CD4-positive, alpha-beta memory T cell (primary cell): ENCODE measurements around the gene UTP18. TPM values are rescaled to one million over a fixed set of nuclear protein-coding genes. Genes with fewer than 3 reads are reported as not detected.

ENCODE experiments used
- CTCF ChIA-PET: fragments of 350-600 bp; sonication (Branson Sonifier 250); formaldehyde crosslinking; loops from one replicate; lab custom pipeline; 2021; ENCODE audit warnings: inconsistent platforms; ENCODE audit not compliant: partially characterized antibody; lab: Charles Lee
- POLR2A ChIA-PET: fragments of 350-600 bp; sonication (Branson Sonifier 250); formaldehyde crosslinking; loops from one replicate; lab custom pipeline; 2021; ENCODE audit not compliant: partially characterized antibody; lab: Charles Lee
- DNase-seq, 5 donors: peaks; one replicate each; pipeline versions ENCODE4 v3.0.0 to v3.0.0-alpha.2; 2020 to 2022; ENCODE audit warnings: mixed read lengths in 1 of 5
- H3K27ac ChIP-seq: one replicate; pipeline ENCODE4 v1.7.0; 2013; ENCODE audit warnings: low read depth, low read length
- H3K27me3 ChIP-seq: 2 replicates; pipeline ENCODE4 v1.7.0; 2013; ENCODE audit warnings: mild to moderate bottlenecking, low read length, moderate library complexity; ENCODE audit not compliant: insufficient read depth
- H3K36me3 ChIP-seq: 2 replicates; pipeline ENCODE4 v1.7.0; 2013; ENCODE audit warnings: mild to moderate bottlenecking, low read length, moderate library complexity; ENCODE audit not compliant: insufficient read depth
- H3K4me1 ChIP-seq: 2 replicates; pipeline ENCODE4 v1.7.0; 2013; ENCODE audit warnings: mild to moderate bottlenecking, low read length, moderate library complexity; ENCODE audit not compliant: insufficient read depth
- H3K4me3 ChIP-seq, 2 donors: one replicate each; pipeline ENCODE4 v1.7.0; 2013; ENCODE audit warnings: low read length in 2 of 2, mild to moderate bottlenecking in 1 of 2
- H3K9me3 ChIP-seq, 2 donors: one replicate each; pipeline ENCODE4 v1.7.0; 2013; ENCODE audit warnings: low read length in 2 of 2, control low read depth in 1 of 2; ENCODE audit not compliant: control insufficient read depth in 1 of 2
- H3K27ac Mint-ChIP-seq, 7 donors: one replicate each; pipeline ENCODE4 v1.8.0; 2020 to 2021; ENCODE audit warnings: mixed read lengths in 7 of 7, mild to moderate bottlenecking in 6 of 7, inconsistent platforms in 3 of 7, moderate library complexity in 3 of 7
- H3K27me3 Mint-ChIP-seq, 2 donors: one replicate each; pipeline ENCODE4 v1.8.0; 2020 to 2021; ENCODE audit warnings: mixed read lengths in 2 of 2
- H3K36me3 Mint-ChIP-seq, 2 donors: one replicate each; pipeline ENCODE4 v1.8.0; 2020 to 2021; ENCODE audit warnings: mixed read lengths in 2 of 2, inconsistent platforms in 1 of 2, mild to moderate bottlenecking in 1 of 2
- H3K4me1 Mint-ChIP-seq, 4 donors: one replicate each; pipeline ENCODE4 v1.8.0; 2020 to 2021; ENCODE audit warnings: mixed read lengths in 4 of 4, mild to moderate bottlenecking in 1 of 4
- H3K4me3 Mint-ChIP-seq, 8 donors: one replicate each; pipeline ENCODE4 v1.8.0; 2020 to 2021; ENCODE audit warnings: mixed read lengths in 8 of 8, mild to moderate bottlenecking in 7 of 8, moderate library complexity in 6 of 8, inconsistent platforms in 3 of 8
- H3K9me3 Mint-ChIP-seq, 8 donors: one replicate each; pipeline ENCODE4 v1.8.0; 2020 to 2021; ENCODE audit warnings: mixed read lengths in 8 of 8, mild to moderate bottlenecking in 5 of 8, inconsistent platforms in 3 of 8, moderate library complexity in 1 of 8
- intact Hi-C: fragments of 100-400 bp; cut with micrococcal nuclease; formaldehyde crosslinking; loops from one replicate; pipeline ENCODE4 v1.15.1; 2023
- polyA plus RNA-seq, 2 donors: library from polyadenylated mRNA; unstranded; fragments of 300-500 nt; fragmentation: Illumina TruSeq; gene quantifications; one replicate each; pipeline ENCODE4 v1.2.3, GENCODE V29; 2021
- total RNA-seq, 2 experiments: library from RNA; stranded (reverse); gene quantifications; one replicate each; pipeline ENCODE4 v1.2.3, GENCODE V29; 2021

UTP18 gene
- total and polyA plus RNA-seq, 4 experiments from 2014 or later = 44.0 to 54.9 (median 46.2) TPM

GRCh38 chr17:51244041-51244440 lies 16.3 kb upstream of the UTP18 start:
- Histone ChIP-seq H3K4me1 (peaks cover 4% of the 10 kb centered on the region), H3K9me3 (no peaks in the 10 kb centered on the region), H3K36me3 (no peaks in the 10 kb centered on the region), H3K27ac (no peak overlapping the region), H3K27me3 (no peaks in the 10 kb centered on the region), H3K4me3 (no peak overlapping the region)
- Mint-ChIP-seq H3K4me1 (peaks cover 19 to 47% (median 31%) of the 10 kb centered on the region in 4 donors), H3K4me3 (no peak overlapping the region), H3K9me3 (no peaks in the 10 kb centered on the region), H3K27ac (peak overlapping the region in 1 of 7 donors; percentile 25), H3K36me3 (peaks cover 5 to 8% of the 10 kb centered on the region in 2 donors), H3K27me3 (no peaks in the 10 kb centered on the region)
- intact Hi-C loops = no loop called here
- POLR2A ChIA-PET = no interaction called here
- CTCF ChIA-PET = no interaction called here
- no peak for DNase-seq

GRCh38 chr17:51245535-51245934 lies 14.8 kb upstream of the UTP18 start:
- H3K27me3 Mint-ChIP-seq = no peaks in the 10 kb centered on the region

GRCh38 chr17:51250314-51250840 lies 10.0 kb upstream of the UTP18 start:
- H3K27ac ChIP-seq = no peak overlapping the region
- Mint-ChIP-seq H3K4me3 (no peak overlapping the region), H3K36me3 (peaks cover 27 to 32% of the 10 kb centered on the region in 2 donors), H3K27me3 (no peaks in the 10 kb centered on the region), H3K27ac (no peak overlapping the region), H3K4me1 (peaks cover 17 to 25% (median 21%) of the 10 kb centered on the region in 4 donors), H3K9me3 (peaks cover 0 to 2% (median 0%) of the 10 kb centered on the region in 8 donors)
- peaks cover 12% of the 10 kb centered on the region for H3K4me1 ChIP-seq
- no peak overlapping the region for H3K4me3 ChIP-seq
- DNase-seq = no peak
- CTCF ChIA-PET = no interaction called here
- no peaks in the 10 kb centered on the region for H3K36me3 ChIP-seq
- H3K9me3 ChIP-seq = no peaks in the 10 kb centered on the region
- no peaks in the 10 kb centered on the region for H3K27me3 ChIP-seq
- intact Hi-C loops = no loop called here
- POLR2A ChIA-PET = interaction anchor here (1.8 kb wide), 1 partner anchor 10 kb away, joined by 6 read pairs; the partner anchor contains the start of genes MBTD1 and UTP18

More at GRCh38 chr17:51245535-51245934, 14.8 kb upstream of the UTP18 start:
- intact Hi-C loops = no loop called here
- Histone ChIP-seq H3K9me3 (no peaks in the 10 kb centered on the region), H3K27me3 (no peaks in the 10 kb centered on the region), H3K36me3 (no peaks in the 10 kb centered on the region), H3K27ac (no peak overlapping the region), H3K4me3 (no peak overlapping the region), H3K4me1 (no peaks in the 10 kb centered on the region)
- ChIA-PET CTCF (no interaction called here), POLR2A (no interaction called here)
- Mint-ChIP-seq H3K4me1 (peaks cover 11 to 35% (median 21%) of the 10 kb centered on the region in 4 donors), H3K27ac (no peak overlapping the region), H3K4me3 (no peak overlapping the region), H3K9me3 (no peaks in the 10 kb centered on the region), H3K36me3 (peaks cover 8 to 11% of the 10 kb centered on the region in 2 donors)
- DNase-seq = no peak

- intact Hi-C loops = no loop called here
- Histone ChIP-seq H3K4me3 (no peak overlapping the region), H3K9me3 (no peaks in the 10 kb centered on the region), H3K4me1 (peaks cover 17% of the 10 kb centered on the region), H3K27ac (no peak overlapping the region), H3K27me3 (no peaks in the 10 kb centered on the region), H3K36me3 (no peaks in the 10 kb centered on the region)
- Mint-ChIP-seq H3K27ac (peak overlapping the region in 1 of 7 donors; percentile 70), H3K27me3 (no peaks in the 10 kb centered on the region), H3K36me3 (peaks cover 30 to 34% of the 10 kb centered on the region in 2 donors), H3K9me3 (peaks cover 0 to 2% (median 0%) of the 10 kb centered on the region in 8 donors), H3K4me1 (peaks cover 19 to 29% (median 25%) of the 10 kb centered on the region in 4 donors), H3K4me3 (no peak overlapping the region)
- ChIA-PET POLR2A (interaction anchor here (0.6 to 1.8 kb wide), 2 partner anchors 9 to 19 kb away, joined by 3 to 6 read pairs; partner anchors contain the start of genes MBTD1 and UTP18), CTCF (no interaction called here)
- DNase-seq = no peak
These were observed 9.3 kb upstream of the UTP18 start for GRCh38 chr17:51251010-51251409.

- H3K27ac Mint-ChIP-seq = peak overlapping the region in 1 of 7 donors; percentile 28
- no peak for DNase-seq
- Histone ChIP-seq H3K4me3 (no peak overlapping the region), H3K4me1 (peaks cover 51% of the 10 kb centered on the region), H3K27ac (no peak overlapping the region), H3K9me3 (no peaks in the 10 kb centered on the region), H3K36me3 (no peaks in the 10 kb centered on the region), H3K27me3 (no peaks in the 10 kb centered on the region)
- H3K27me3 Mint-ChIP-seq = no peaks in the 10 kb centered on the region
- H3K36me3 Mint-ChIP-seq = peaks cover 28 to 48% of the 10 kb centered on the region in 2 donors
- no peak overlapping the region for H3K4me3 Mint-ChIP-seq
- peaks cover 36 to 72% (median 52%) of the 10 kb centered on the region in 4 donors for H3K4me1 Mint-ChIP-seq
- intact Hi-C loops = no loop called here
- ChIA-PET CTCF (no interaction called here), POLR2A (interaction anchor here (0.6 kb wide), 1 partner anchor 85 kb away, joined by 5 read pairs; no protein-coding TSS in a partner anchor)
- H3K9me3 Mint-ChIP-seq = peaks cover 0 to 2% (median 0%) of the 10 kb centered on the region in 8 donors
These were observed 4.7 kb upstream of the UTP18 start for GRCh38 chr17:51255673-51256072.

- peaks cover 0 to 2% (median 0%) of the 10 kb centered on the region in 8 donors for H3K9me3 Mint-ChIP-seq
- no peaks in the 10 kb centered on the region for H3K27me3 ChIP-seq
- H3K4me1 ChIP-seq = peaks cover 52% of the 10 kb centered on the region
- no peaks in the 10 kb centered on the region for H3K9me3 ChIP-seq
- intact Hi-C loops = no loop called here
- POLR2A ChIA-PET = interaction anchor here (0.6 kb wide), 1 partner anchor 85 kb away, joined by 5 read pairs; no protein-coding TSS in a partner anchor
- H3K27me3 Mint-ChIP-seq = no peaks in the 10 kb centered on the region
- H3K4me3 Mint-ChIP-seq = peak overlapping the region in 1 of 8 donors; percentile 24
- peaks cover 36 to 71% (median 51%) of the 10 kb centered on the region in 4 donors for H3K4me1 Mint-ChIP-seq
- peaks cover 24 to 45% of the 10 kb centered on the region in 2 donors for H3K36me3 Mint-ChIP-seq
- no peaks in the 10 kb centered on the region for H3K36me3 ChIP-seq
- H3K4me3 ChIP-seq = no peak overlapping the region
- CTCF ChIA-PET = no interaction called here
- no peak overlapping the region for H3K27ac ChIP-seq
- H3K27ac Mint-ChIP-seq = peak overlapping the region in 2 of 7 donors; percentile 10 to 28
- DNase-seq = no peak
These were observed 4.2 kb upstream of the UTP18 start for GRCh38 chr17:51256101-51256500.
